NCI-H146 treated with DMSO at 0.1 percent for 48 hours (cell line): ENCODE measurements around the gene DUSP10.

ENCODE experiments used
- DNase-seq: peaks from one replicate; lab custom pipeline; 2025; ENCODE audit not compliant: unreplicated experiment; lab: John Stamatoyannopoulos, UW

Gene DUSP10

DNA sequence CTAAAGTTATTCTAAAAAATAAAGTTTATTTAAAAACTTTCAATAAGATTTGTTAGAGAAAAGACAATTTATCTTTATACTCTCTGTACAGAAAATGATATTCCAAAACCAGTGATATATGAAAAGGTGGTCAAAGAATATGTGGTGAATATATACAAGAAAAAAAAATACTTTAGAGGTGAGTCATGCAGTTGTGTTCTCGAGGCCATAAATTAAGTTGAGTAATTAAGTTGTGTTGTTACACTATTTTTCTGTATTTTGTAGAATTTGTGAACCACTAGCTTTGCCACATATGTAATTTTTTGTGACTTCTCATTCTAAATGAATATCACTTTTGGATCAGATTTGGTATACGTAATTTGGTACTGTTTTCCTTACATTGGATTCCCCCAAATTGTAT, 23.6 kb upstream of the DUSP10 start:
- DNase-seq = no peak

DNA sequence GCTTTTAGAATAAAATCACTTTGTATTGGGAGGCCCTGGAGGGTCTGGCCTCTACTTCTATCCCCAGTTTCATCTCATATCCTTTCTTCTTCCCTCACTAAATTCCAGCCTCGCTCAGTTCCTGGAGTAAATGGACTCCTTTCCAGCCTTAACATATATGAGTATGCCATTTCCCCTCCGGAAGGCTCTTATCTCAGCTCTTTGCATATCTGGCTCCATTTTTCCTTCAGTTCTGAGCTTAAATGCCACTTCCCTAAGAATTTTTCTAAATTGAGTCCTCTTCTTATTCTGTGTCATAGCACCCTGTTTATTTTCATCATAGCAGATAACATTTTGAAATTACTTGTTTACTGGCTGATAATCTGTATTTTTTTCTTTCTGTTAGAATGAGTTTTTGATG, 20.2 kb upstream of the DUSP10 start:
- no peak for DNase-seq

DNA sequence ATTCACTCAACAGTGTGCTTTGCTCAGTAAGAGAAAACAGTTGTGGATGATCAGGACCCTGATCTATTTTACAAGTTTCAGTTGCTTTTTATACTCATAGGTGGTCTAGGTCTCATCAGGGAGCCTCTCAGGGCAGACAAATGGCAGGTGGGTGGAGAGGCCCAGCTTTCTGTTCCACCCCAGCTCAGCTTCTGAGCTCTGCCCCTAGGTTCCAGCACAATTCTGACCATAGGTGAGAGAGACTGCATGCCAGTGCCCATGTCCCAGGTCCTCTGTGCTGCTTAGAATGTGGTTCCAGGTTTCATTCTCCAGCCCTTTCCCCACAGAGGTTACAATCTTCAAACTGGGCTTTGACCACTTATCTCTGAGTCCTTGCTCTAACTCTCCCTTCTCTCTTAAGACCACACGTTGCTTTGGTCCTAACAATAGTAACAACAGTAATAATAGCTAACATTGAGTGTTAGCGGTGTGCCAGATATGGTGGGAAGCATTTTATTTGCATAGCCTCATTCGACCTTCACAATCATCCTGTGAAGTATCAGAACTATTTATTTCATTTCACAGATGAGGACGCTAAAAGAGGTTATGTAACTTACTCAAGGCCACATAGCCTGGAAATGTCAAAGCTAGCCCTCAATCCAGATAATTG, 19.6 kb upstream of the DUSP10 start:
- no peak for DNase-seq

DNA sequence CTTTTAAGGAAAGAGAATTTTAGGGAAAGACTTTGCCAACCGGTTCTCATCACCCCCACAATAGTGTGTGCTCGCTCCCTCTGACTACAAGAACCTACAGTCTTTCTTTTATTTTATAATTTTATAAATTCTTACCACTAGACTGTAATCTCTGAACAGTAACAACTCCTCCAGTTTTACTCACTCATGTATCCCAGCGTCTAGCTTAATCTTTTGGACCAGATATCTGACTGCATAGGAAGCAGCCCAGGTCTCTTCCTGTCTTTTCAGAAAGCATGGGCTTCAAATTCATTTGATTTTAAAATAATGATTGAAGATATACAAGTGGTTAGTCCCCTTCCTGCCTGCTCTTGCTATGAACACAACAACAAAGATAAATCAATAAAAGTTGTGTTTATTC, 19.0 kb upstream of the DUSP10 start:
- DNase-seq = no peak

DNA sequence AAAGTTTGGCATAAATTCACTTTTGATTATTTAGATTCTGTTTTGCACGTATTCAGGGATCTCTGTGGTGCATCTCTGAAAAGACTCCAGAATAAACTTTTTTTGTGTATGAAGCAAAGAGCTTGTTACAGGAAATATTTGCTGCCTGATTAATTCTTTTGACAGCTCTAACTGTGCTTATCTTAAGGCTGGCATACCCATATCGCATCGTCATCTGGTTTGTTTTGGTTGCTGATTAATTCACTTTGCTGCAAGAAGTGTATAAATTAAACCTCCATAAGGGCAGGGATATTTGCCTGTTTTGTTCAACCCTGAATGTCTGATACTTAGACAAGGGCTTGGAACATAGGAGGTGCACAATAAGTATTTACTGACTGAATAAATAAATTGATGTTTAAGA, 17.5 kb upstream of the DUSP10 start:
- no peak for DNase-seq

DNA sequence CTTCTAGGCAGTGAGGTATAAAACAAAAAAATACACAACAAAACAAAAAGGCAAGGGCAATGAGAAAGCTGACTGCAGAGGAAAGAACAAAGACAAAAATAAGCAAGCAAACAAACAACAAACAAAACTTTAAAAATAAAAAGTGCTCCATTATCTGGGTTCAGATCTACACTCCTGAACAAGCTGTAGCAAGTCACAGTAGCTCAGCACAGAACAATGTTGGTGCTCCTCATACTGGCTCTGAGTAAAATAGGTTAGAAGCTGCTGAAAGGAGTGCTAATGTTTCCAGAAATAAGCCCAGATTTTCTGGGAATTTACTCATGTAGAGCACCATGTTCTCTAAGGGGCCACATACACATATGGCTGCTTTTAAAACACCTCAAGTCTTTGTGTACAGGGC, 16.6 kb upstream of the DUSP10 start:
- no peak for DNase-seq

DNA sequence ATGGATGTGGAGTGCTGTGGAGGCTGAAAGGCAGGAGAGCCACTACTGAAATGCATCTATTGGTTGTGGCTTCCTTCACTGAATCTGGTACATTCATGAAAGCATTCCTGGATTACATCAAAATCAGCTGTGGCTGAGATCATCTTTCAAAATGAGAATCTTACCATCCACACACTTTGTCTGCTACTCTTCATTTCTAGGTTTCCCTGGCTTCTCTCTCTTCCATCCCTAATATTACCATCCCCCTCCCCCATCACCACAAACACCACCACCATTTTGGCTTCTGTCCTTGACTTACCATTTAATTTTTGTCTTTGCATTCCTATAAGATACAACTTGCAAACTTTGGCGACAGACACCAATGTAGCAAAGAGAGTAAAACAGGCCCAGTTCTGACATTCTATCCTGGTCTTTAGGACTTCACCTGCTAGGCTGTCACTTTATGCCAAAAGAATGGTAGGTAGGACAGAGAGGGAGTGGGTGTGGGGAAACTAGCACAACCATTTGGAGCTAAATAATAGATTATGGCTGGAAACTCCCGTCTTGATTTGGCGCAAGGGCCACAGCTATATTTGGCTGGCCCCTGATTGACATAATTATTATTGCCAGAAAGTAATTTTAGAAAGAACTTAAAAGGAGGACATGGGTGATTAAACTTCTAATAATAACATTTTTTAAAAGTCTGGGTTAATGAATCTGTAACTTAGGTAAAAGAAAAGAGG, 15.1 kb upstream of the DUSP10 start:
- no peak for DNase-seq

DNA sequence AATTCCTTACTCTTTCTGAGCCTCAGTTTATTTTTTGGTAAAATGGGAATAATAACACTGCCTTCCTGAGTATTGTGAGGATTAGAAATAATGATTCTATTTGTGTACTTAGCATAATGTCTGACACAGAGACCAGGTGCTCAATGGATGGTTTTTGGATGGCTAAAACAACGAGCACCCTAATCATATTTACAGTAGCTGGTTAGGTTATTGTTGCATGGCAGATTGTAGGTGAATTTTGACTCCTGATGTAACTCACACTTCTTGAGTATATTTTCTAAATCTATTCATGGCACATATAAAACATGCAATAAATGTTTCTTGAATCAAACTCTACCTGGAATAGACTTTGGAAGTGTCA, 11.9 kb upstream of the DUSP10 start:
- DNase-seq = no peak

DNA sequence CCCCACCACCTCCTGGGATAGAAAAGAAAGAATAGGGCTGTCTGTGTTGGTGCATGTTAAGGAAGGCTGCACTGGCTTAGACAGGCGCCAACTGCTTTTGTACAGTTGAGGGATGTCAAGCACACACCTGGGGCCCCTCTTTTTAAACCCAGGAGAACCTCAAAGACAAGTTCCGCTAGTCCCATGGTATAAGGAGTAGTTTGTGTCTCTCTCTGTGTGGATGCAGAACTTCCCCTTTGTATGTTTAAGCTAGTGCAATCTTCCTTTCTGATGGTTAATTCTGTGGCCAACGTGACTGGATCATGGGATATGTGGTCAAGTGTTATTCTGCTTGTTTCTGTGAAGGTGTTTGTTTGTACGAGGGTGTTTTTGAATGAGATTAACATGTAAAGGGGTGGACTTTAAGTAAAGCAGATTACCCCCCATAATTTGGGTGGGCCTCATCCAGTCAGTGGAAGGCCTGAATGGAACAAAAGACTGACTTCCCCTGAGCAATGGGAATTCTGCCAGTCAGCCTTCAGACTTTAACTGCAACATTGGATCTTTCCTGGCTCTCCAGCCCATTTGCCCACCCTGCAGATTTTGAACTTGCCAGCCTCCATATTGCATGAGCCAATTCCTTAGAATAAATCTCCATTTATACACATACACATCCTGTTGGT, 9.5 kb upstream of the DUSP10 start:
- DNase-seq = no peak

DNA sequence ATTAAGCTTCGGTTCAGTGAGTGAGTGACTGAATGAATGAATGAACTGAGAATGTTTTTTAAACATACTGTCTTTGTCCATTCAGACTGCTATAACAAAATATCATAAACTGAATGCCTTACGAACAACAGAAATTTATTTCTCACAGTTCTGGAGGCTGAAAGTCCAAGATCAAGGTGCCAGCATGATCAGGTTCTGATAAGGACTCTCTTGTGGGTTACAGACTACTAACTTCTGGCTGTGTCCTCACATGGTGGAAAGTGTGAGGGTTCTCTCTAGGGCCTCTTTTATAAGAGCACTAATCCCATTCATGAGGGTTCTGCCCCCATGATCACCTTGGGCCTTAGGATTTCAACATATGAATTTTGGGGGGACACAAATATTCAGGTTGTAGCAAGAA, 7.1 kb upstream of the DUSP10 start:
- DNase-seq = no peak

DNA sequence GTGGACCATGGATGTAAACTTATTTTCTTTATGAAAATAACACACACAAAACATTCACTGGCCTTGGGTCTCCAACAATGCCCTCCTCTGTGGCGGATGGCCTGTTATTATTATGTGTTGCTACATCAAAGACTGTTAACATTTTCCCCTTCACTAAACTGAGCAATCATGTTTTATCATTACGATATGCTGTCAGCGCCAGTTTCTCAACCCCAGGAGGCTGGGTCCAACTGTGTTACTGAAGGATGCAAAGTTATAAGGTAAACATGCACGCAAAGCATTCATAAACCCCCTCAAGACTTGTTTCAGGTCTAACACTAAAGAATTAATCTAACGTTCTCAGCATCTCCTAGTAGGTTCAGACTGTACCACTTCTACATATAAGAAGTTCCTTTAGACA, 6.0 kb upstream of the DUSP10 start:
- no peak for DNase-seq

DNA sequence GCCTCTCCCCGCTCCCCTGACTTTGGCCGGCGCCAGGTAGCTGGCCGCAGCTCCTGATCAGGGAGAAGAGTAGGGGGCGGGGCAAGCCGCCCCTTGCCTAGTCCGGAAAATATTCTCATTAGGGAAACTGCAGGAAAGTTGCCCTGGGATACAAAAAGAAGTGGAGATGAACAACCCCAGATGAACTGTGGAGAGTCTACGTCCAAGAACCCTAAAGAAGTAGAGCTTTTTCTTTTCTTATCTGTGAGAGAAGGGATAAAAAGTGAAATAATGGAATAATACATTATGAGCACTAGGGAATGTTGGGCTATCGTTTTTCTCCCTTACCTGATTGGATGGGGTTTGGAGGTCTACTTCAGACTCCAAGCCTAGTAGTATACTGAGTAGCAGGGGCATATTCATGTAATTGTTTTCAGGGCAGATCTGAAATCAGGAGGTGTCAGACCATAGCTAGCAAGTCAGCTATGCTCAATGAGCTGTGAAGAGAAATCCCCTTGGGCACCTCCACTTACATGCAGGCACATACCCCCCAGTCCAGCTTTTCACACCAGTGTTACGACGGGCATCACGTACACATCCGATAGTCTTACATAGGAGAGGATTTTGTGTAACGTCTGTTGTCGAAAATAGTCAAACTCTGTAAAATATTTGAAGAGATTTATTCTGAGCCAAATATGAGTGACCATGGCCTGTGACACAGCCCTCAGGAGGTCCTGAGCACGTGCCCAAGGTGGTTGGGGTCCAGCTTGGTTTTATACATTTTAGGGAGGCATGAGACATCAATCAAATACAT, 1.7 kb upstream of the DUSP10 start:
- DNase-seq = peak; percentile 59

DNA sequence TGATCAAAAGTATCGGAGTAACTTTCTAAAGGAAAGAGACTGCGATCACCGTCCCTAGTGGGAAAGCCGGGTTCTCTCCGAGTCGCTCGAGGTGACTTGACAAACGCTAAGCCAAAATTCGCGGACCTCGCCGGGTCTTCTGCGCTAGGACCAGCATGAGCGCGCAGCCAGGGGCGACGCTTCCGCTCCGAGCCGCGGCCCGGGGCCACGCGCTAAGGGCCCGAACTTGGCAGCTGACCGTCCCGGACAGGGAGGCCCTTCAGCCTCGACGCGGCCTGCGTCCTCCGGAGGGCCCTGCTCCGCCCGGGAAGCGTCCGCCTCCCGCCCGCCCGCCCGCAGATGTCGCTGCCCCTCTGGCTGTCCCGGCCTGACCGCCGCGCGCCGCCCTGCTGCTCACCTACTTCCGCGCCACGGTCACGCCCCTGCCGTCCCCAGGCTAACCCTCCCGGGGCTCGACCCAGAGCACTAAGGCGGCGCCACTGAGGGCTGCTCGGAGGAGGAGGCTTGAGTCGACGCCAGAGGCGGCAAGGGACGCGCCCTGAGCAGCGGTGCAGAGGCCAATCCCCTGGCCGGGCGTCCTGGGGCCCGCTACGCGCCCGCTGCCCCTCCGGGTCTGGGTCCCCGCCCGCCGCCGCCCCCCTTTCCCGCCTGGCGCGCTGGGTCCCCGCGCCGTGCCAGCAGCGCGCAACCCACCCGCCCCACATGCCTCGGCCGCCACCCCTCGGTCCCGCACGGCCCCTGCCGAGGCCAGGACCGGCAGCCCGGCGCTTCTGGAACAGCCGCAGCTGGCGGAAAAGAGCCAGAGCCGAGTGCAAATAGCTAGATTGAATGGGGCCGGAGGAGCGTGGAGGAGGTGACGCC, 896 bp upstream of the DUSP10 start:
- DNase-seq = peak; percentile 50

DNA sequence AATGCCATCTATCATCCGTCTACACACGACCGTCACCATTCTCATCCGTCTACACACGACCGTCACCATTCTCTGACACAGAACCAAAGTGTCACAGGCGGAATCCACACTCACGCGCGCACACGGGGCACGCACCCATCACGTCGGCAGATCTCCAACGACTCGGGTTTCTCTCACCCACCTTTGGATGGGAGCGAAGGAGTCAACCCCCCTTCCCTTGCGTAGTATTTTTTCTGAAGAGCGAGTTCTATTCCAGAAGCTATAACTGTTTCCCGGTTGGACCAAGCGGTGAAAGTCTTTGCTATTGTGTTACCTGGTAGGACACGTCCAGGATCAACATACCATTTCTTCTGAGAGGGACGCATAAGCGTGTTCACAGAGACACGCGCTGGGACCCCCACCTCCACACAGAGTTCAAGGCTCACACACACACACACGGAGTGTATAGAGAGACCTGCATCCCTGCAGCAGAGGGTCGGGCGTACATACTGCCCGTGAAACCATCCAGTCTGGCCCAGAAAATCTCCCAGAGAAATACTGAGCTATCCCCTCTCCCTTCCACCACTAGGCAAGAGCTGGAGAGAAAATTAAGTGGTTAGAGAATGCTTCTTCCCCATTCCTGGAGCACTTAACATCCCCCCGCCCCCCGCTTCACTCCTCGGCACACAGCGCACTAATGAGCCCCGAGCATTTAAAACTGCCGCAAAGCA, 741 bp downstream of the DUSP10 start:
- peak; percentile 44 for DNase-seq

DNA sequence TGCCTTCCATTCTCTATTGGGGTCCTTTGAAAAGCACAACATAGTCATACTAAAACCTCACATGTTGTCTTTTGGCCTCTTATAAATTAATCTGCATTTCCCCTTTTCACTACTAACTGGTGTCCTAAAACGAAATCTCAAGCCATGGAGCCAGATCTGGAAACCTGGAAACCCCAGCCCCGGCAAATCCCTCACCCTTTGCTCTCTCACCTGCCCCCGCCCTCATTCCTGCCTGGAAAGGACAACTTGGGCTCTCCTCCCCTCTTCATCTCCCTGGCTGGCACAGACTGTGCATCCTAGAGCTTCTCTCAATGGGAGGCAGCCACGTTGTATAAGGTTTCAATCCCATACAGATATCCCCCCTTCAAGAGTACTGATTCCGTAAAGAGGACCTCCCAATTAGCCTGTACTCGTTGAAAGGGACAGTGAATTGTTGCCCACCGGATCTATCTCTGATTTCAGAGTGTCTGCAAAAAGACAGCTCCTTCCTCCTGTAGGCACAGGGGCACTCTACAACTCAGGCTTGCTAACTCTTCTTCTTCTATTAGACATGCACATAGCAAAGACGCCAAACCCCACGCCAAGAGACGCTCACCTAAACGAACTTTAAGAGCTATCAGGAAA, 1.4 kb downstream of the DUSP10 start:
- no peak for DNase-seq

DNA sequence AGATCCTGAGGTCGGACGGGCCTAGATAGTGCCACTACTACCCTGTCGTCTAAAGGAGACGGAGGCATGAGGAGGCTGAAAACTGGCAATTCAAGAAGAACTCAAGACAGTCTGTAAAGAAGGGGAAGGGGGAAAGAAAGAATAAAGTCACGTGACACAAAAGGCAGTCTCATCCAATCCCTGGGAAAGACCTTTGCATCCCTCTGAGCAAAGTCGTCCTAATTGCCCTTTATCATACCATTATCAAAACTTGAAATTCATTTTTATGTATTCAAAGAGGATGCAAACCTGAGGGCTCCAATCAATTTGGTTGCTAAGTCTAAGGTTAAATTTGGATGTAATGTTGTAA, 2.2 kb downstream of the DUSP10 start:
- no peak for DNase-seq

DNA sequence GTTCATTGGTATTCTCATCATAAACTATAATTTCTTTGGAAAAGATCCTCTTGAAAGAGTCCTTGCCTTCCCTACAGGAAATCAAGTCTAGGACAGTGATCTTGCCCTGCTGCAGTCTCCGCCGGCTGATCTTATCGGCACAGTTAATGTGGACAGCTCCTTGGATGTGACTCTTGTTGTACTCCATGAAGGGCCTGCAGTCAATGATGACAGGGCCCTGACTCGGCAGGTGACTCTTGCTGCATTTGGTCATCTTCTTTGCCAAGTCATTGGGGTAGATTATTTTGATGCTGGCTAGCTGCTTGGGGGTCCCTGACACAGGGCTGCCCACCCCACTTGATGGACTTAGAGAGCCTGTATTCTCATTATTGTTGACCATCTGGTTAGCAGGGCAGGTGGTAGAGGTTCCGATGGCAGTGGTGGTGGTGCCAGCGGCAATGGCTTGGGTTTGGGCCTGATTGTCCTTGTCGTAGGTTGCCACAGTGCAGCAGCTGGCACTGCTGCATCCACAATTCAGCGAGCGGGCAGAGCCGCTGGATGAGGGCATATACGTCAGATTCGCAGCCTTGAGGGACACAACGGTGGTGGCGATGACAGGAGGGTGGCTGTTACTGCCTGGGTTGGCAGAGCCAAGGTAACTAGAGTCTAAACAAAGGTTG, 2.7 kb downstream of the DUSP10 start:
- DNase-seq = no peak

DNA sequence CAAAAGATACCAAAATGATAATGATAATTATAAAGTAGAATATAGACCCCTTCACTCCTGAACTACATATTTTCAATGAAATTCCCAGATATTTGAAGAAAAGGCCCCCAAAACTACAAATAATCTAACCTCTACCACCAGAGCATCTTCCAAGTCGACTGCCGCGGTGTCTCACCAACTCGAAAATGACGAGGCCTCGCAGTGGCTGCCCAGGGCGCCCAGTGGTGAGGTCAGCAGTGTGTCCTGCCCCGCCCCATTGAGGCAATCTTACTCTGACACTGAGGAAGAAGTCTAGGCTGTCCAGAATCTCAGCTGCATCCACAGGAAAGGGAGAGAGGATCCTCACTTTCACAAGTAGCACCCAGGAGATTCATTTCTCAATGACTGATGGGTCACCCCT, 5.2 kb downstream of the DUSP10 start:
- no peak for DNase-seq

DNA sequence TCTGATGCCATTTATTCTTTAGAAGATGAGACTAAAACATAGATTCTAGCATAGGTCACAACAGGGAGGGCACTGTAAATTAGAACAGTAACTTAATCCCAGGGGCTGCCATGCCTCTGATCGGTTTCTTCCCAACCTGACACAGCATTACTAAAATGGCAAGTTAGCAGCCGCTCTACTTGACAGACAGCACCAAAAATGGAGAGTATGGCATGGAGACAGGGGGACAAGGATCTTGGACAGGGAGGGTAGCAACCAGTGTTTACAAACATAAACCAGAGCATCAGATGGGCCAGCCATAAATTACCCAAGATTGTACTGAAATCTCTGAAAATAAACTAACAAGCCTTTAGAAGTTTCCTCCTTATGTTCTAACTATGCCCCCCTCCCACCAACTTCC, 5.9 kb downstream of the DUSP10 start:
- DNase-seq = no peak
